K562 (cell line): ENCODE results near the gene PRRC2A. TPM values are rescaled to one million over a fixed set of nuclear protein-coding genes. Genes with fewer than 3 reads are reported as not detected.
A peak's percentile ranks its signal among the peaks of the same experiment; 100 is the strongest.

ENCODE experiments used
- BCL6 ChIP-seq: fragments of 250-450 bp; sonication (Bioruptor Pico); IDR thresholded peaks from 2 replicates; pipeline ENCODE4 v1.4.0; 2020
- CBFB ChIP-seq: sonication (generic); formaldehyde crosslinking; IDR thresholded peaks from 2 replicates; pipeline ENCODE4 v1.4.0; 2020; ENCODE audit warnings: mild to moderate bottlenecking, missing genetic modification reagents
- CBX8 ChIP-seq: fragments of 200-600 bp; sonication (generic); IDR thresholded peaks from 2 replicates; pipeline ENCODE4 v1.6.1; 2012; ENCODE audit warnings: borderline replicate concordance, mixed run types, low read depth, mild to moderate bottlenecking, moderate library complexity, mixed read lengths, low read length, control low read depth, inconsistent platforms; ENCODE audit not compliant: poor library complexity, severe bottlenecking; ENCODE audit errors: extremely low read depth
- CC2D1A ChIP-seq: fragments of 450-650 bp; IDR thresholded peaks from 2 replicates; pipeline ENCODE4 v1.6.1; 2017; ENCODE audit warnings: mild to moderate bottlenecking
- E2F3 ChIP-seq: fragments of 250-450 bp; sonication (Bioruptor Pico); IDR thresholded peaks from 2 replicates; pipeline ENCODE4 v1.4.0; 2020; ENCODE audit warnings: mild to moderate bottlenecking
- FOXJ3 ChIP-seq: sonication (generic); formaldehyde crosslinking; IDR thresholded peaks from 2 replicates; pipeline ENCODE4 v1.4.0; 2020; ENCODE audit warnings: mild to moderate bottlenecking, missing genetic modification reagents
- GTF2F1 ChIP-seq: IDR thresholded peaks from 2 replicates; pipeline ENCODE4 v1.6.1; 2011; ENCODE audit warnings: low read depth, low read length, improper control_type of control experiment
- KDM1A ChIP-seq, 2 experiments: fragments of 450-650 bp; IDR thresholded peaks; 2 replicates each; pipeline ENCODE4 v1.6.1; 2016; ENCODE audit warnings: mild to moderate bottlenecking in 2 of 2
- LARP7 ChIP-seq: fragments of 450-650 bp; IDR thresholded peaks from 2 replicates; pipeline ENCODE4 v1.6.1; 2016
- MEF2A ChIP-seq: IDR thresholded peaks from 2 replicates; pipeline ENCODE4 v1.6.1; 2011; ENCODE audit warnings: low read depth, mild to moderate bottlenecking, low read length, moderate library complexity; ENCODE audit not compliant: control insufficient read depth
- MEIS2 ChIP-seq: fragments of 450-650 bp; IDR thresholded peaks from 2 replicates; pipeline ENCODE4 v1.6.1; 2014; ENCODE audit warnings: mild to moderate bottlenecking; ENCODE audit not compliant: partially characterized antibody
- MTF1 ChIP-seq: fragments of 250-450 bp; sonication (Bioruptor Pico); IDR thresholded peaks from 2 replicates; pipeline ENCODE4 v1.9.0; 2021; ENCODE audit warnings: moderate library complexity, mild to moderate bottlenecking, inconsistent platforms, borderline replicate concordance
- NCOR1 ChIP-seq: fragments of 450-650 bp; IDR thresholded peaks from 2 replicates; pipeline ENCODE4 v1.6.1; 2016; ENCODE audit warnings: mild to moderate bottlenecking, moderate library complexity
- RBM34 ChIP-seq: fragments of 200-400 bp; formaldehyde crosslinking; IDR thresholded peaks from 2 replicates; pipeline ENCODE4 v1.6.1; 2018; ENCODE audit warnings: low read length, borderline replicate concordance; ENCODE audit not compliant: insufficient read depth
- RCOR1 ChIP-seq, 2 experiments: IDR thresholded peaks; 2 replicates each; pipeline ENCODE4 v1.6.1; 2012; ENCODE audit warnings: low read depth in 2 of 2, low read length in 2 of 2, borderline replicate concordance in 1 of 2, improper control_type of control experiment in 1 of 2
- RFX7 ChIP-seq: fragments of 250-450 bp; sonication (Bioruptor Pico); IDR thresholded peaks from 2 replicates; pipeline ENCODE4 v1.5.1; 2021; ENCODE audit warnings: mild to moderate bottlenecking
- SP1 ChIP-seq: sonication (generic); formaldehyde crosslinking; IDR thresholded peaks from 2 replicates; pipeline ENCODE4 v1.8.1; 2022; ENCODE audit warnings: mild to moderate bottlenecking, missing genetic modification reagents
- ZBTB49 ChIP-seq: sonication (generic); formaldehyde crosslinking; IDR thresholded peaks from 2 replicates; pipeline ENCODE4 v1.8.0; 2022; ENCODE audit warnings: missing genetic modification reagents, mild to moderate bottlenecking, borderline replicate concordance
- ZKSCAN3 ChIP-seq: fragments of 250-450 bp; sonication (Bioruptor Pico); IDR thresholded peaks from 2 replicates; pipeline ENCODE4 v1.4.0; 2020
- ZNF133 ChIP-seq: fragments of 250-450 bp; sonication (Bioruptor Pico); IDR thresholded peaks from 2 replicates; pipeline ENCODE4 v1.4.0; 2020; ENCODE audit warnings: mild to moderate bottlenecking
- ZNF197 ChIP-seq: fragments of 200-800 bp; sonication (Bioruptor generic); IDR thresholded peaks from 2 replicates; pipeline ENCODE4 v1.6.1; 2016; ENCODE audit warnings: low read depth, missing genetic modification characterization, missing compliant biosample characterization
- ZNF668 ChIP-seq: fragments of 250-450 bp; sonication (Bioruptor Pico); IDR thresholded peaks from 2 replicates; pipeline ENCODE4 v1.8.0; 2022; ENCODE audit warnings: mild to moderate bottlenecking, inconsistent platforms
- polyA plus RNA-seq, 8 experiments: library from polyadenylated mRNA; depleted of rRNA in 4 of 8; stranded (reverse) in 5 of 8; unstranded in 3 of 8; fragments of >200 nt; fragmentation: Nextera tagmentation in 2 of 8; fragmentation: Illumina TruSeq in 1 of 8; extraction: Ambion mirVana in 2 of 8; extraction: Trizol in 1 of 8; gene quantifications; 2 replicates each; pipeline versions ENCODE4 v1.2.1 to v1.2.3, GENCODE V29; 2011 to 2014; ENCODE audit warnings: inconsistent platforms in 1 of 8, missing spikeins in 1 of 8
- total RNA-seq, 7 experiments: library from RNA; depleted of rRNA in 6 of 7; stranded (reverse); fragments of >200 nt in 6 of 7; fragmentation: Illumina TruSeq in 2 of 7; extraction: Trizol in 2 of 7; gene quantifications; 2 replicates each; pipeline versions ENCODE4 v1.2.1 to v1.2.3, GENCODE V29; 2011 to 2021; ENCODE audit warnings: low replicate concordance in 1 of 7
- TF ChIP-seq, protein P1 (sequence below): fragments of 250-450 bp; sonication (Bioruptor Pico); IDR thresholded peaks from 2 replicates; pipeline ENCODE4 v1.5.0; 2021; ENCODE audit warnings: mild to moderate bottlenecking, borderline replicate concordance
- TF ChIP-seq, protein P2 (sequence below): fragments of 250-450 bp; sonication (Bioruptor Pico); IDR thresholded peaks from 2 replicates; pipeline ENCODE4 v1.4.0; 2020; ENCODE audit warnings: mild to moderate bottlenecking, moderate library complexity, borderline replicate concordance

Gene PRRC2A
- total and polyA plus RNA-seq, 9 of the 15 experiments (the other 6 are each of a cell fraction or from before 2014, with no cell fraction given): 1.0 to 332 (median 63.0) TPM

DNA sequence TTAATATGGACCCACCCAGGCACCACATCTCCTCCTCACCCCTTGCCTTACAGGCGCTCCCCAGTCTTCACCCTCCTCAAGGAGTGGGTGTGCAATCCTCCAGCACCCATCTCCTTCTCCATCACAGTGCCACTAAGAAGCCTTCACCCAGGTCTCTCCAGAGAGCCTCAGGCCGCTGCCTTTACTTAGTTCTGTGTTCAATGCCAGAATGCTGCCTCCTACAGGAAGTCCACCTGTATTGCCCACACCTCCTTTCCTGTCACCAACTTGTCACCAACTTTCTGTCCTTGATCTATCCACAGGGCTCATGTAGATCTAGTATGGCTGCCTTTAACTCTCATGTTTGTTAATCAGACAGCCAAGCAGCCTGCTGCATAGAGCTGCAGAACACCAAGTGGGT is 35.0 kb upstream of the PRRC2A start (continued):
- TF ChIP-seq, protein P1, sequence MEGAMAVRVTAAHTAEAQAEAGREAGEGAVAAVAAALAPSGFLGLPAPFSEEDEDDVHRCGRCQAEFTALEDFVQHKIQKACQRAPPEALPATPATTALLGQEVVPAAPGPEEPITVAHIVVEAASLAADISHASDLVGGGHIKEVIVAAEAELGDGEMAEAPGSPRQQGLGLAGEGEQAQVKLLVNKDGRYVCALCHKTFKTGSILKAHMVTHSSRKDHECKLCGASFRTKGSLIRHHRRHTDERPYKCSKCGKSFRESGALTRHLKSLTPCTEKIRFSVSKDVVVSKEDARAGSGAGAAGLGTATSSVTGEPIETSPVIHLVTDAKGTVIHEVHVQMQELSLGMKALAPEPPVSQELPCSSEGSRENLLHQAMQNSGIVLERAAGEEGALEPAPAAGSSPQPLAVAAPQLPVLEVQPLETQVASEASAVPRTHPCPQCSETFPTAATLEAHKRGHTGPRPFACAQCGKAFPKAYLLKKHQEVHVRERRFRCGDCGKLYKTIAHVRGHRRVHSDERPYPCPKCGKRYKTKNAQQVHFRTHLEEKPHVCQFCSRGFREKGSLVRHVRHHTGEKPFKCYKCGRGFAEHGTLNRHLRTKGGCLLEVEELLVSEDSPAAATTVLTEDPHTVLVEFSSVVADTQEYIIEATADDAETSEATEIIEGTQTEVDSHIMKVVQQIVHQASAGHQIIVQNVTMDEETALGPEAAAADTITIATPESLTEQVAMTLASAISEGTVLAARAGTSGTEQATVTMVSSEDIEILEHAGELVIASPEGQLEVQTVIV: no peak
- TF ChIP-seq FOXJ3 (CRISPR knock-in tag) (no peak), MTF1 (CRISPR knock-in tag) (no peak), RCOR1 (IDR thresholded peaks at IDR 0.05; ENCODE audit: borderline replicate concordance in 1 of 2, low read depth in 2 of 2, low read length in 2 of 2) (peak in 1 of 2 experiments; percentile 80; a peak in 2 of 4 replicates), BCL6 (CRISPR knock-in tag) (no peak), RFX7 (CRISPR knock-in tag) (no peak), RBM34 (no peak), ZBTB49 (no peak), NCOR1 (no peak), E2F3 (CRISPR knock-in tag) (no peak), MEF2A (no peak), CBFB (CRISPR knock-in tag) (no peak), ZNF668 (no peak), ZNF197 (CRISPR knock-in tag) (no peak), SP1 (CRISPR knock-in tag) (peak; percentile 63; the same call in 1 of the 2 replicates), CC2D1A (no peak), CBX8 (no peak), ZKSCAN3 (no peak), ZNF133 (CRISPR knock-in tag) (no peak), KDM1A (IDR thresholded peaks at IDR 0.05) (peak; percentile 38 to 75; a peak in 2 of 4 replicates), GTF2F1 (no peak), LARP7 (no peak), MEIS2 (peak; percentile 54)
- TF ChIP-seq, protein P2, sequence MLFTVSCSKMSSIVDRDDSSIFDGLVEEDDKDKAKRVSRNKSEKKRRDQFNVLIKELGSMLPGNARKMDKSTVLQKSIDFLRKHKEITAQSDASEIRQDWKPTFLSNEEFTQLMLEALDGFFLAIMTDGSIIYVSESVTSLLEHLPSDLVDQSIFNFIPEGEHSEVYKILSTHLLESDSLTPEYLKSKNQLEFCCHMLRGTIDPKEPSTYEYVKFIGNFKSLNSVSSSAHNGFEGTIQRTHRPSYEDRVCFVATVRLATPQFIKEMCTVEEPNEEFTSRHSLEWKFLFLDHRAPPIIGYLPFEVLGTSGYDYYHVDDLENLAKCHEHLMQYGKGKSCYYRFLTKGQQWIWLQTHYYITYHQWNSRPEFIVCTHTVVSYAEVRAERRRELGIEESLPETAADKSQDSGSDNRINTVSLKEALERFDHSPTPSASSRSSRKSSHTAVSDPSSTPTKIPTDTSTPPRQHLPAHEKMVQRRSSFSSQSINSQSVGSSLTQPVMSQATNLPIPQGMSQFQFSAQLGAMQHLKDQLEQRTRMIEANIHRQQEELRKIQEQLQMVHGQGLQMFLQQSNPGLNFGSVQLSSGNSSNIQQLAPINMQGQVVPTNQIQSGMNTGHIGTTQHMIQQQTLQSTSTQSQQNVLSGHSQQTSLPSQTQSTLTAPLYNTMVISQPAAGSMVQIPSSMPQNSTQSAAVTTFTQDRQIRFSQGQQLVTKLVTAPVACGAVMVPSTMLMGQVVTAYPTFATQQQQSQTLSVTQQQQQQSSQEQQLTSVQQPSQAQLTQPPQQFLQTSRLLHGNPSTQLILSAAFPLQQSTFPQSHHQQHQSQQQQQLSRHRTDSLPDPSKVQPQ (CRISPR knock-in tag): no peak
